Measurements from ENCODE around the gene ENTPD2. TPM values are rescaled to one million over a fixed set of nuclear protein-coding genes. Genes with fewer than 3 reads are reported as not detected.
"Not testable (repeated sequence)": the region's sequence is repeated elsewhere in the genome, so short reads cannot be mapped to it uniquely, and the experiment has no call there.

Gene ENTPD2
- total and polyA plus RNA-seq, 2 donors, result 0.09 to 0.27 TPM

DNA sequence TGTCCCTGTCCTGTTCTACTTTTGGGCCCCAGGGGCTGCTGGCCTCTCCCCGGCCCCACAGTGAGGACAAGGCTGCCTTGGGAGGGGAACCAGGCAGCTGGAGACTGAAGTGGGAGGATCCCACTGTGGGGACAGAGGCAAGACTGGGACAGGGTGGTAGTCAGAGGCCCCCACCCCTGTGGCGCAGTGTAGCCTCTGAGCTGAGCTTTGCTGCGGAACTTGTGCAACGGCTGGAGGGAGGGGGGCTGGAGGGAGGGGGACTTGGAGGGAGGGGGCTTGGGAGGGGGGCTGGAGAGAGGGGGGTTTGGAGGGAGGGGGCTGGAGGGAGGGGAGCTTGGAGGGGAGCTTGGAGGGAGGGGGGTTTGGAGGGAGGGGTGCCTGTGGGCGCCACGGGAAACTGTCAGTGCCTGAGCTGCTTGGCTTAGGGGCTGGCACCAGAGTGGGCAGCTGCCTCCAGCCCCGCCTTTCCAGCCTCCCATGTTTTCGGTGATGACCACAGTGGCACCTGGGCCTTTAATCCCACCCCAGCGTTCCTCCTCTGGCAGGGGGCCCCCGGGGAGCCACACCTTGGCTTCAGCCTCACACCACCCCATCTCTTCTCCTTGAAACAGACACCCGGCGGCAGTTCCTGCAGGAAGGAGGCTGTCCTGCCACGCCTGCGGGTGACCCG lies 19.7 kb downstream of the ENTPD2 start:
- Histone ChIP-seq H3K9me3 (ENCODE audit: control insufficient read depth in 2 of 2, insufficient read depth in 1 of 2, low read length in 1 of 2) (no peaks in the 10 kb centered on the region), H3K36me3 (ENCODE audit: control insufficient read depth in 2 of 2, insufficient read depth in 2 of 2, low read length in 1 of 2) (no peaks in the 10 kb centered on the region), H3K27ac (ENCODE audit: low read depth in 1 of 2, low read length in 1 of 2) (no peak overlapping the region), H3K4me1 (ENCODE audit: control insufficient read depth in 2 of 2, insufficient read depth in 2 of 2, low read length in 2 of 2) (peaks cover 8 to 42% of the 10 kb centered on the region in 2 donors), H3K4me3 (ENCODE audit: low read length in 2 of 2) (no peak overlapping the region), H3K27me3 (ENCODE audit: control insufficient read depth in 2 of 2, insufficient read depth in 1 of 2, low read length in 1 of 2) (peaks cover 26 to 62% of the 10 kb centered on the region in 2 donors)
- WGBS, result 8% methylated on average over 15 of the region's 15 CpGs
- DNase-seq (ENCODE audit: low read depth in 6 of 9, low spot score in 9 of 9), result no peak

DNA sequence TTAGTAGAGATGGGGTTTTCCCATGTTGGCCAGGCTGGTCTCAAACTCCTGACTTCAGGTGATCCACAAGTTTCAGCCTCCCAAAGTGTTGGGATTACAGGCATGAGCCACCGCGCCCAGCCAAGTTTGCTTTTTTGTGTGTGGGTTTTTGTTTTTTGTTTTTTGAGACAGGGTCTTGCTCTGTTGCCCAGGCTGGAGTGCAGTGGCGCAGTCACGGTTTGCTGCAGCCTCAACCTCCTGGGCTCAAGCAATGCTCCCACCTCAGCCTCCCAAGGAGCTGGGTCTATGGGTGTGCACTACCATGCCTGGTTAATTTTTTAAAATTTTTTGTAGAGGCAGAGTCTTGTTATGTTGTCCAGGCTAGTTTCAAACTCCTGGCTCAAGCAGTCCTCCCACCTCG lies 20.4 kb downstream of the ENTPD2 start:
- H3K9me3 ChIP-seq (ENCODE audit: control insufficient read depth in 2 of 2, insufficient read depth in 1 of 2, low read length in 1 of 2); H3K4me3 ChIP-seq (ENCODE audit: low read length in 2 of 2); H3K36me3 ChIP-seq (ENCODE audit: control insufficient read depth in 2 of 2, insufficient read depth in 2 of 2, low read length in 1 of 2); H3K27ac ChIP-seq (ENCODE audit: low read depth in 1 of 2, low read length in 1 of 2); DNase-seq (ENCODE audit: low read depth in 6 of 9, low spot score in 9 of 9): not testable (repeated sequence)
- Histone ChIP-seq H3K4me1 (ENCODE audit: control insufficient read depth in 2 of 2, insufficient read depth in 2 of 2, low read length in 2 of 2) (peaks cover 13 to 49% of the 10 kb centered on the region in 2 donors), H3K27me3 (ENCODE audit: control insufficient read depth in 2 of 2, insufficient read depth in 1 of 2, low read length in 1 of 2) (peaks cover 26 to 64% of the 10 kb centered on the region in 2 donors)
- 97% methylated on average over 5 of the region's 5 CpGs for WGBS

GRCh38 chr9:137032858-137033257 lies 21.0 kb downstream of the ENTPD2 start:
- Histone ChIP-seq H3K27ac (ENCODE audit: low read depth in 1 of 2, low read length in 1 of 2) (peak overlapping the region in 1 of 2 donors; percentile 26), H3K27me3 (ENCODE audit: control insufficient read depth in 2 of 2, insufficient read depth in 1 of 2, low read length in 1 of 2) (peaks cover 26 to 67% of the 10 kb centered on the region in 2 donors), H3K4me1 (ENCODE audit: control insufficient read depth in 2 of 2, insufficient read depth in 2 of 2, low read length in 2 of 2) (peaks cover 13 to 51% of the 10 kb centered on the region in 2 donors), H3K36me3 (ENCODE audit: control insufficient read depth in 2 of 2, insufficient read depth in 2 of 2, low read length in 1 of 2) (no peaks in the 10 kb centered on the region), H3K9me3 (ENCODE audit: control insufficient read depth in 2 of 2, insufficient read depth in 1 of 2, low read length in 1 of 2) (no peaks in the 10 kb centered on the region), H3K4me3 (ENCODE audit: low read length in 2 of 2) (no peak overlapping the region)
- no peak for DNase-seq (ENCODE audit: low read depth in 6 of 9, low spot score in 9 of 9)
- WGBS, result 56% methylated on average over 10 of the region's 10 CpGs

- peak within 1 kb of the TSS; percentile 19 to 57 for H3K27ac ChIP-seq (ENCODE audit: low read depth in 1 of 2, low read length in 1 of 2)
- peaks cover 31 to 70% of the 10 kb centered on the region in 2 donors for H3K27me3 ChIP-seq (ENCODE audit: control insufficient read depth in 2 of 2, insufficient read depth in 1 of 2, low read length in 1 of 2)
- no peaks in the 10 kb centered on the region for H3K36me3 ChIP-seq (ENCODE audit: control insufficient read depth in 2 of 2, insufficient read depth in 2 of 2, low read length in 1 of 2)
- DNase-seq (ENCODE audit: low read depth in 6 of 9, low spot score in 9 of 9), result no peak
- WGBS, result 21% methylated on average over 16 of the region's 16 CpGs
- H3K4me3 ChIP-seq (ENCODE audit: low read length in 2 of 2), result no peak within 1 kb of the TSS
- H3K4me1 ChIP-seq (ENCODE audit: control insufficient read depth in 2 of 2, insufficient read depth in 2 of 2, low read length in 2 of 2), result peaks cover 13 to 56% of the 10 kb centered on the region in 2 donors
- H3K9me3 ChIP-seq (ENCODE audit: control insufficient read depth in 2 of 2, insufficient read depth in 1 of 2, low read length in 1 of 2), result no peaks in the 10 kb centered on the region
Observed at GRCh38 chr9:137031904-137032640, 21.8 kb downstream of the ENTPD2 start, which contains the start of gene FUT7. Gene FUT7 (minus strand): TSS chr9:137032088. CDS start chr9:137031991, 97 bp downstream.

- Histone ChIP-seq H3K27ac (ENCODE audit: low read depth in 1 of 2, low read length in 1 of 2) (no peak overlapping the region), H3K4me1 (ENCODE audit: control insufficient read depth in 2 of 2, insufficient read depth in 2 of 2, low read length in 2 of 2) (peaks cover 13 to 62% of the 10 kb centered on the region in 2 donors), H3K27me3 (ENCODE audit: control insufficient read depth in 2 of 2, insufficient read depth in 1 of 2, low read length in 1 of 2) (peaks cover 31 to 81% of the 10 kb centered on the region in 2 donors), H3K4me3 (ENCODE audit: low read length in 2 of 2) (no peak overlapping the region), H3K9me3 (ENCODE audit: control insufficient read depth in 2 of 2, insufficient read depth in 1 of 2, low read length in 1 of 2) (no peaks in the 10 kb centered on the region), H3K36me3 (ENCODE audit: control insufficient read depth in 2 of 2, insufficient read depth in 2 of 2, low read length in 1 of 2) (no peaks in the 10 kb centered on the region)
- DNase-seq (ENCODE audit: low read depth in 6 of 9, low spot score in 9 of 9), result no peak
- 53% methylated on average over 65 of the region's 65 CpGs for WGBS
Observed at GRCh38 chr9:137030538-137031527, 23.0 kb downstream of the ENTPD2 start.

DNA sequence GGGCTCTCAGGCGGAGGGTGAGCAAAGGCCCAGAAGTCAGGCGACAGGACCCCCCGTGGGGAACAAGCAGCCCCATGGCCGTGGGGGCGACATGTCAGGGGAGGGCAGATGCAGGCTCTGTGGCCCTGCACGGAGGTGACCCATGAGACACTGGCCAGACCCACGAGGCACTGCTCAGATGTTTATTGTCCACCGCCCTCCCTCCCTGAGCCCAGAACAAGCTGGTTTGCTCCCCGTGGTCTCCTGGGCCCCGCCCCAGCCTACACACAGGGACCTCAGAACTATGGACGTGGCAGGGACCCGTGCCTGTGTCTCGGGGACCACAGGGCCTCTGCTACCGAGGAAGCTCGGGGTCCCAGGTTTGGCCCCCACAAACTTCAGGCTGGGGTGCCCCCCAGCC lies 23.9 kb downstream of the ENTPD2 start:
- H3K27ac ChIP-seq (ENCODE audit: low read depth in 1 of 2, low read length in 1 of 2), result no peak overlapping the region
- H3K4me1 ChIP-seq (ENCODE audit: control insufficient read depth in 2 of 2, insufficient read depth in 2 of 2, low read length in 2 of 2), result peaks cover 13 to 58% of the 10 kb centered on the region in 2 donors
- 31% methylated on average over 15 of the region's 15 CpGs for WGBS
- H3K9me3 ChIP-seq (ENCODE audit: control insufficient read depth in 2 of 2, insufficient read depth in 1 of 2, low read length in 1 of 2), result no peaks in the 10 kb centered on the region
- H3K4me3 ChIP-seq (ENCODE audit: low read length in 2 of 2), result no peak overlapping the region
- H3K36me3 ChIP-seq (ENCODE audit: control insufficient read depth in 2 of 2, insufficient read depth in 2 of 2, low read length in 1 of 2), result no peaks in the 10 kb centered on the region
- DNase-seq (ENCODE audit: low read depth in 6 of 9, low spot score in 9 of 9), result no peak
- peaks cover 31 to 75% of the 10 kb centered on the region in 2 donors for H3K27me3 ChIP-seq (ENCODE audit: control insufficient read depth in 2 of 2, insufficient read depth in 1 of 2, low read length in 1 of 2)

DNA sequence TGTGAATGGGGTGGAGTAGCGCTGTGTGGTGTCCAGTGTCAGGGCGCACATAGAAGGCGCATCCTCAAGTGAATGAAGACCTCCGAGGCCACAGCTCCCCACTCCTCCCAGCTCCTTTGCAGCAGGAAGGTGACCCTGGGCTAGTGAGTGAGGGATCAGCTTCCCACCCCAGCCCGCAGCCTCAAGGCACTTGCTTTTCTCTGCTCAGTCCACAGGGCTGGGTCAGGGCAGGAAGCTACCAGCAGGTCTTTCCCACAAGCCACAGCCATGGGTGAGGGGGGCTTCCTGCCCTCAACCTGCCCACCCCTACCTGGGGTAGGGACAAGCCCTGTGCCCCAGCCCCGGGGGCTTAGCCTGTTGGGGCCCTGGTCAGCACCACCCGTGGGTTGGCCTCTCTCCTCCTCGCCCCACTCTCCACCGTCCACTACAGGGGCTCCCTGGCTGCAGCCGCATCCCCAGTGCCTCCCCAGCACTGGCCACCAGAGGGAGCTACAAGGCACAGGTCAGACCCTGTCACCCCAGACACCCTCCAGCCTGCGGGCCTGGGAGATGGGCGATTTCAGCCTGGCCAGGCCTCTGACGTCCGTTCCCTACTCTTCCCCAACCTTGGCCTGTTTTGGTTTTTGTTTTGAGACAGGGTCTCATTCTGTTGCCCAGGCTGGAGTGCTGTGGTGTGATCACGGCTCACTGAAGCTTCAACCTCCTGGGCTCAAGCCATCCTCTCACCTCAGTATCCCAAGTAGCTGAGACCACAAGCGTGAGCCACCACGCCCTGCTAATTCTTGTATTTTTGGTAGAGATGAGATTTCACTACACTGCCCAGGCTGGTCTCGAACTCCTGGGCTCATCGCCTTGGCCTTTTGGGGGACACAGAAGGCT lies 24.6 kb downstream of the ENTPD2 start:
- WGBS, result 13% methylated on average over 19 of the region's 19 CpGs
- H3K9me3 ChIP-seq (ENCODE audit: control insufficient read depth in 2 of 2, insufficient read depth in 1 of 2, low read length in 1 of 2), result no peaks in the 10 kb centered on the region
- no peaks in the 10 kb centered on the region for H3K36me3 ChIP-seq (ENCODE audit: control insufficient read depth in 2 of 2, insufficient read depth in 2 of 2, low read length in 1 of 2)
- H3K27me3 ChIP-seq (ENCODE audit: control insufficient read depth in 2 of 2, insufficient read depth in 1 of 2, low read length in 1 of 2), result peaks cover 28 to 68% of the 10 kb centered on the region in 2 donors
- peaks cover 13 to 51% of the 10 kb centered on the region in 2 donors for H3K4me1 ChIP-seq (ENCODE audit: control insufficient read depth in 2 of 2, insufficient read depth in 2 of 2, low read length in 2 of 2)
- H3K27ac ChIP-seq (ENCODE audit: low read depth in 1 of 2, low read length in 1 of 2), result no peak overlapping the region
- DNase-seq (ENCODE audit: low read depth in 6 of 9, low spot score in 9 of 9), result peak in 6 of 9 donors; percentile 29 to 69 (median 58)
- H3K4me3 ChIP-seq (ENCODE audit: low read length in 2 of 2), result peak overlapping the region; percentile 44 to 54

All from thymus (tissue), 11 donors.